ENCODE measurements around the gene PRAMEF4. TPM values are rescaled to one million over a fixed set of nuclear protein-coding genes. Genes with fewer than 3 reads are reported as not detected.

The PRAMEF4 gene
- not detected in 2 replicates for total RNA-seq

GRCh38 chr1:12886101-12886500 lies at the start of gene PRAMEF4:
Gene PRAMEF4 (minus strand): TSS chr1:12886201. CDS start chr1:12883394, 2,807 bp downstream.

GRCh38 chr1:12916310-12916709 lies 30.3 kb upstream of the PRAMEF4 start, which contains the start of gene PRAMEF7:
Gene PRAMEF7 (plus strand): TSS chr1:12916610. CDS start chr1:12917693, 1,083 bp downstream.

DNA sequence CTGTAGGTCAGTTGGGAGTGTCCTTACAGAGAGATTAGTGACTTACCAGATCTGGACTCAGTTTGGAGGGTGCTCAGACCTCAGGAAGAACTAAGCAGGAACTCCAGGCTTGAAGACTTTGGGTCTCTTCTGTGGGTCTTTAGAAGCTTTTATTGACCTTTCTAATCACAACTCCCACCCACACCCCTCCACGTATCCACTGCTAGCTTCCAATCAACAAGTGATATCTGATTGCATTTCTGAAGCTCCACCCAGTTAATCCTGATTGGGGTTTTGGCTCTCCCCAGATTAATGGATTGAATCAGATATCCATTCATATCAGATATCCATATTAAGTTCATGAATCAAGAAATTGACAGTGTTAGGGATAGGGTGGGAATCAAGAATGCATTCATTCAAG lies 12.2 kb upstream of the PRAMEF4 start, which contains the start of gene PRAMEF10:
TSS of gene PRAMEF10 (minus strand) at position 101 of the 400 bp plus-strand sequence. CDS start 2,423 bp downstream, outside the sequence.

GRCh38 chr1:12856786-12857185 lies 29.2 kb downstream of the PRAMEF4 start, which contains the start of gene PRAMEF2:
Gene PRAMEF2 (plus strand): TSS chr1:12857086. CDS start chr1:12859010, 1,924 bp downstream.

DNA sequence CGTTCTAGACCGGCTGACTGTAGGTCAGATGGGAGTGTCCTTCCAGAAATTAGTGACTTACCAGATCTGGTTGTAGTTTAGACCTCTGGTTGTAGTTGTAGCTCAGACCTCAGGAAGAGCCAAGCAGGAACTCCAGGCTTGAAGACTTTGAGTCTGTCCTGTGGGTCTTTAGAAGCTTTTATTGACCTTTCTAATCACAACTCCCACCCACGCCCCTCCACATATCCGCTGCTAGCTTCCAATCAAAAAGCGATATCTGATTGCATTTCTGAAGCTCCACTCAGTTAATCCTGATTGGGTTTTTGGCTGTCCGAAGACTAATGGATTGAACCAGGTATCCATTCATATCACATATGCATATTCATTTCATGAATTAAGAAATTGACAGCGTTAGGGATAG lies 37.4 kb downstream of the PRAMEF4 start, which contains the start of gene HNRNPCL1:
TSS of gene HNRNPCL1 (minus strand) at position 101 of the 400 bp plus-strand sequence. CDS start 431 bp downstream, outside the sequence.

DNA sequence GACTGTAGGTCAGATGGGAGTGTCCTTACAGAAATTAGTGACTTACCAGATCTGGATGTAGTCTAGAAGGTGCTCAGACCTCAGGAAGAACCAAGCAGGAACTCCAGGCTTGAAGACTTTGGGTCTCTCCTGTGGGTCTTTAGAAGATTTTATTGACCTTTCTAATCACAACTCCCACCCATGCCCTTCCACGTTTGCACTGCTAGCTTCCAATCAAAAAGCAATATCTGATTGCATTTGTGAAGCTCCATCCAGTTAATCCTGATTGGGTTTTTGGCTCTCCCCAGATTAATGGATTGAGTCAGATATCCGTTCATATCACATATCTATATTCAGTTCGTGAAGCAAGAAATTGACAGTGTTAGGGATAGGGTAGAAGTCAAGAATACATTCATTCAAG lies 54.7 kb downstream of the PRAMEF4 start, which contains the start of gene PRAMEF11:
TSS of gene PRAMEF11 (minus strand) at position 101 of the 400 bp plus-strand sequence. CDS start 2,621 bp downstream, outside the sequence.

Other genes with a start within 250 kb of the PRAMEF4 start
- not detected in 2 replicates for gene AADACL4, start 242.1 kb downstream of the PRAMEF4 start, total RNA-seq
- not detected in 2 replicates for gene AADACL3, start 170.1 kb downstream of the PRAMEF4 start, total RNA-seq
- gene CFAP107, start 140.0 kb downstream of the PRAMEF4 start, total RNA-seq, result not detected in 2 replicates
- gene PRAMEF12, start 112.5 kb downstream of the PRAMEF4 start, total RNA-seq, result not detected in 2 replicates
- gene PRAMEF1, start 94.8 kb downstream of the PRAMEF4 start, total RNA-seq, result not detected in 2 replicates
- gene PRAMEF11, start 54.8 kb downstream of the PRAMEF4 start, total RNA-seq, result not detected in 2 replicates
- not detected in 2 replicates for gene HNRNPCL1, start 37.5 kb downstream of the PRAMEF4 start, total RNA-seq
- not detected in 2 replicates for gene PRAMEF2, start 29.1 kb downstream of the PRAMEF4 start, total RNA-seq
- not detected in 2 replicates for gene PRAMEF10, start 12.1 kb upstream of the PRAMEF4 start, total RNA-seq
- gene PRAMEF7, start 30.4 kb upstream of the PRAMEF4 start, total RNA-seq, result not detected in 2 replicates
- gene PRAMEF6, start 61.4 kb upstream of the PRAMEF4 start, total RNA-seq, result not detected in 2 replicates
- not detected in 2 replicates for gene PRAMEF27, start 170.4 kb upstream of the PRAMEF4 start, total RNA-seq
- not detected in 2 replicates for gene HNRNPCL3, start 174.6 kb upstream of the PRAMEF4 start, total RNA-seq
- gene PRAMEF25, start 184.6 kb upstream of the PRAMEF4 start, total RNA-seq, result not detected in 2 replicates
- not detected in 2 replicates for gene HNRNPCL2, start 230.7 kb upstream of the PRAMEF4 start, total RNA-seq